ENCODE data around the gene PRKN.

The PRKN gene

DNA sequence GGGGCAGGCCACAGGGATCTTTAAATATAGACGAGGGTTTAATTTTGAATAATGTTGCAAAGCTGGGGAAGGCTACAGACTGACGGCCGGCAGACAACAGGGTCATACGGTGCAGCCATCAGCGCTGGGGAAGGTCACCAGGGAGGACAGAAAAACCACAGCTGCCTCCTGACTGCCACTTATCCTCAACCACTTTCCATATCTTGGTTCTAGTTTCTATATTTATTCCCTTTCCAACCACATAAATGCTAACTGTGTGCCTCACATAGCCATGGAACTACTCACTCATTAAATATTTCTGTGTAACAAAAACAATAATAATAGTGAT lies 1368.0 kb downstream of the PRKN start:
- in situ Hi-C loops (cut with MboI; ENCODE audit: low sequenced_read_pairs, unreplicated experiment) = no loop called here
- TF ChIP-seq CTCF (IDR thresholded peaks at IDR 0.05; ENCODE audit: borderline replicate concordance, control extremely low read depth, extremely low read depth, insufficient read depth, missing control alignments) = no peak
- no peak for DNase-seq (ENCODE audit: low spot score)

DNA sequence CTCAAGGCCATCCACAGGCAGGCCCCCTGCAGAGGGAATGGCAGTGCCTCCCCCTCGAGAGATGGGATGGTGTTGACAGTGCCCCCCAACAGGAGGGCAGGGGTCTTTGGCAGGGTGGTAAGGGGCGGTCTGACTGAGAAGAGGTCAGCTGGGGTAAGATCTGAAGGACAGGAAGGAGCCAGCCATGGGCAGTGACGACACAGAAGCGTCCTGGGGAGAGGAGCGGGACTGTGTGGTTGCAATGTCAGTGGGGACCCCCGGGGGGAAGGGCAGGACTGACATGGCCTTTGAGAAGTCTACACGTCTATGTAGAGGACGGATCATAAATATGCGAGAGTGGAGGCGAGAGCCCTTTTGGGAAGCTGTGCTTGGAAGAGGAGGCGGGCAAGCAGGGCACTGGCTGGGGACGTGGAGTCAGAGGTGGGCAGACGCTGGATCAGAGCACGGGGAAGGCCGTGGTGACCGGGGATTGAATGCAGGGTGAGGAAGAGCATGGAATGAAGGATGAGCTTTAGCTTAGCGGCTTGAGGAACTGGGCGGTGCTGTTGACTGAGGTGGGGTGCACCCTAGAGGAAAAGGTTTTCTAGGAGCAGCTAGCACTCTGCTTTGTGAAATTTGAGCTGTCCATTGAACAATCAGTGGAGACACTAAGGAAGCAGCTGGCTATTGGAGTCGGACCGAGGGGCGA lies 1371.3 kb downstream of the PRKN start:
- no peak for DNase-seq (ENCODE audit: low spot score)
- in situ Hi-C loops (cut with MboI; ENCODE audit: low sequenced_read_pairs, unreplicated experiment) = no loop called here
- TF ChIP-seq CTCF (IDR thresholded peaks at IDR 0.05; ENCODE audit: borderline replicate concordance, control extremely low read depth, extremely low read depth, insufficient read depth, missing control alignments) = no peak

- no peak for TF ChIP-seq CTCF (IDR thresholded peaks at IDR 0.05; ENCODE audit: borderline replicate concordance, control extremely low read depth, extremely low read depth, insufficient read depth, missing control alignments)
- in situ Hi-C loops (cut with MboI; ENCODE audit: low sequenced_read_pairs, unreplicated experiment) = no loop called here
- no peak for DNase-seq (ENCODE audit: low spot score)
Observed at GRCh38 chr6:161355696-161356095, 1371.9 kb downstream of the PRKN start.

- in situ Hi-C loops (cut with MboI; ENCODE audit: low sequenced_read_pairs, unreplicated experiment) = no loop called here
- no peak for DNase-seq (ENCODE audit: low spot score)
- no peak for TF ChIP-seq CTCF (IDR thresholded peaks at IDR 0.05; ENCODE audit: borderline replicate concordance, control extremely low read depth, extremely low read depth, insufficient read depth, missing control alignments)
Observed at GRCh38 chr6:161354956-161355355, 1372.6 kb downstream of the PRKN start.

- TF ChIP-seq CTCF (IDR thresholded peaks at IDR 0.05; ENCODE audit: borderline replicate concordance, control extremely low read depth, extremely low read depth, insufficient read depth, missing control alignments) = no peak
- in situ Hi-C loops (cut with MboI; ENCODE audit: low sequenced_read_pairs, unreplicated experiment) = no loop called here
- DNase-seq (ENCODE audit: low spot score) = no peak
Observed at GRCh38 chr6:161354276-161354840, 1373.2 kb downstream of the PRKN start.

- no peak for TF ChIP-seq CTCF (IDR thresholded peaks at IDR 0.05; ENCODE audit: borderline replicate concordance, control extremely low read depth, extremely low read depth, insufficient read depth, missing control alignments)
- no peak for DNase-seq (ENCODE audit: low spot score)
- in situ Hi-C loops (cut with MboI; ENCODE audit: low sequenced_read_pairs, unreplicated experiment) = no loop called here
Observed at GRCh38 chr6:161353208-161353613, 1374.4 kb downstream of the PRKN start.

All from GM13976 (cell line).